GM21786 (cell line): ENCODE measurements around the gene MIS12.

Source experiments
- ATAC-seq: cut with Tn5 transposase; IDR thresholded peaks from one replicate; pipeline ENCODE4 v1.9.1; 2021; ENCODE audit not compliant: unreplicated experiment

MIS12 gene, protein sequence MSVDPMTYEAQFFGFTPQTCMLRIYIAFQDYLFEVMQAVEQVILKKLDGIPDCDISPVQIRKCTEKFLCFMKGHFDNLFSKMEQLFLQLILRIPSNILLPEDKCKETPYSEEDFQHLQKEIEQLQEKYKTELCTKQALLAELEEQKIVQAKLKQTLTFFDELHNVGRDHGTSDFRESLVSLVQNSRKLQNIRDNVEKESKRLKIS

DNA sequence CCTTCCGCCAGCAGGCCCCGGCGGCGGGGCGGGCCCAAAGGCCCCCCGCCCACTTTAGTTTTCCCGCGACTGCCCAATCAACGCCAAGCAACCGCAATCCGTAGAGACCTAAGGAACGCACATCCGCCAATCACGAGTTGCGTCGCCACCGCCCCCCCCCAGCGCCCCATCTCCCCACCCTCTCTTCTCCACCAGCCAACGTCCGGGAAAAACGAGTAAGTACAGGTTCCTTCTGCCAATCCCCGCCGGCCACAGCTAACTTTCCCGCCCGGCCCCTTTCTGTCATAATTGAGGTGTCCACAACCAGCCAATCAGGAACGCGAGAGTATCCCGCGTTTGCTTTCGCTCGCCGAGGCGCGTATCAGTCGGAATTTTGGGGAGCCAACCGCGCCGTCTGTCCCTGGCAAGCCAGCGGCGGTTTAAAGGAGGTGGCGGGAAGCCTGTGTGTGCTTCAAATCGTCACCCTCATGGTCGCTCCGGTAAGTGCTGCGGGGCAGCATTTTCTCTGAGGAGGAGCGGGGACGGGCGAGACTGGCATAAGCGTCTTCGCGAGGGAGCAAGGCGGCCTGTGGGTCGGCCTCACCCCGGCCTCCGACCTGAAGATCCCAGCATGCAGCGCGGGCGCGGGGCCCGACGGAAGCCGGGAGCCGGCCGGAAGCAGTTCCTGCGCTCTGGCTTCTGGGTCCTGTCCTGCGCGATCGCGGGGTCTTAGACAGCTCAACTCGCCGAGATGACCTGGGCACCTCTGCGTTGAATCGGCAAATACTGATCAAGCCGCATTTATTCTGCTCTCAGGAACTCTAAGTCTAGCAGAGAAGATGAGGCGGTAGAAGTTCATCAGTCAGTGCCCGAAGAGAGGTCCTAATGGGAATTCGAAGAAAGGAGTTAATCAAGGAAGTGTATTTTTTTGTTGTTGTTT lies at the start of gene MIS12:
MIS12 (plus strand) TSS at position 361 of the 919 bp plus-strand sequence. CDS start 2,297 bp downstream, outside the sequence.
- ATAC-seq: peak; percentile 86

DNA sequence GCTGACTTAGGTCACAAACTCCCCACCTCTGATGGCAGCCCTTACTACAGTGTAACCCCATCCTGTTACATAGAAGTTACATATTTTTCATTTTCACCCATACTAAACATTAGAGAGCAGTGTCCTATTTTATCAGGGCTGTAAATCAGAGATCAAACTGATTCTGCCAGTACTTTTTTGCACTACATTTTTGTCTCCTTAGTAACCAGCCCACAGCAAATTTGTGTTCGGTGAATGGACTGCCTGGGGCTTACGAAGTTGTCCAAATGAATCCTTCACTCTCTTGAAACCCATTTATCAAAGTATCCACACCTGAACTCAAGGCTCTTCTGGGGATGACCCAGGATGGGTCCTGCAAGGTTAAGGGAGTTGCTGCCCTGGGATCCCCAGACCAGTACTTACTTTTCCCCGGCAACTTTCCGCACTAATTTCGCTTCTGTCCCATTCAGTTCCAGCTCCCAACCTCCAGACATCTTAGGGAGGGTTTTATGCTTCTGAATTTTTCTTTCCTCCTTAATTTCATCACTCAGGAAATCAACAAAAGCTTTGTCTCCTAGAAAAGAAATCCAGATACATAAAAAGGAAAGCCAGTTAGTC lies 48.5 kb upstream of the MIS12 start:
- no peak for ATAC-seq

DNA sequence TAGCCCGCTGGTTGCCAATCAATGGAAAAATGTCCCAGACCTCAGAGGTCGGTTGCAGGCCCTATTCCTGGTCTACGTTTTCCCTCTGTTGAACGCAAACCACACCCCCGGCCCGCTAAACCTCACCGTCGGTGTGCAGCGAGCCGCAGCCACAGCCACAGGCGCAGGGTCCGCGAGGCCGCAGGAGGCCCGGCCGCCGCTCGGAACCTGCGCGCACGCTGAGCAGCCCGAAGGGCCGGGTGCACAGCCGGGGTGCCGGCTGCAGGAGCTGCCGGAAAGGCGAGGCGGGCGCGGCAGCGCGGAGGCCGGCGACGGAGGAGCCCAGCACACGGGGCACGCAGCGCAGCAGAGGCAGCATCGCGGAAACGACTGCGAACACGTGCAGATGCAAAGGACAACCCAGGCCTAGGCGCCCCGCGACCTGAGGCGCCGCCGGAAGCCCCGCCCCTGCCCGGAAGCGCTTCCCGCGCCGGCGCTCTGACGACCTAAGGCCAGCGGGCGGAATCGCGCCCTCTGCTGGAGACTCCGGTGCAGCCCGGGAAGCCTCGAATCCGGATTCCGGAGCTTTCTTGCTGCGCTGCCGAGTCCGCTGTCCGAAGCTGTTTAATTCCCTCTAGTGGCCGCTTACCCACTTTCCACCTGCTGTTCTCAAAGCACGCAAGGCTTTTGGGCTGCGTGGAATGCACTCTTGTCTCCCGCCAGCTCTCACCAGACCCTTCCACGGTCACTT lies 47.5 kb upstream of the MIS12 start, which contains the start of gene C1QBP:
C1QBP (minus strand) TSS at position 440 of the 730 bp plus-strand sequence; CDS start at position 358, 82 bp downstream.
- ATAC-seq: peak; percentile 79

DNA sequence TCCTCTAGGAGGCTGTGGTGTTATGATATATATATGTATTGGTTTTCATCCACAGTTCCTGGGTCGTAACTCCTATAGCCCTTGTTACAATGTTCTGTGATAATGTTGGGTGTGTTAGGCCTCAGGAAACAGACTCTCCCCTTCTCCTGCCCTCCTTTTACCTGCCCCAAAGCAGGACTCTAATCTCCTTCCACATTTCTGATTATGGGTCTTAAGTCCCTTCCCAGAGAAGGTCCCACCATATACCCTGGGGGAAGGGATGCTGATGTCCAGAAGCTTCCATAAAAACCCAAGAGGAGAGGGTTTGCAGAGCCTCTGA lies 47.0 kb upstream of the MIS12 start:
- ATAC-seq: no peak

DNA sequence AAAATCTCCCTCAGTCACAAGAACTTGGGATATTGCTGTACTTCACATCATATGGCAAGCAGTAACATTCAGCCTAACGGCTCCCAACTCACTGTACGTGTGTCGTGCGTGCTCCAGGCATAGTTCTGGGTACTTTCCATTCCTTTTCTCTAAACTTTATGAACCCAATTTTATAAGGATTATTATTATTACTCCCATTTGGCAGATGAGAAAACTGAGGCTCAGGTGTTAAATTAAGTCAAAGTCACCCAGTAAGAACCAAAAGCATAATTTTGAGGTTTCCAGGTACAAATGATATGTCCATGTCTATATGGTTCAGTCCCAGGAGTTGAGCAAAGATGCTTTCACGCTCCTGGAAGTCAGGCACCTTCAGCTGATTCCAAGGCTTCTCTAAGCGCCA lies 42.6 kb upstream of the MIS12 start:
- no peak for ATAC-seq

DNA sequence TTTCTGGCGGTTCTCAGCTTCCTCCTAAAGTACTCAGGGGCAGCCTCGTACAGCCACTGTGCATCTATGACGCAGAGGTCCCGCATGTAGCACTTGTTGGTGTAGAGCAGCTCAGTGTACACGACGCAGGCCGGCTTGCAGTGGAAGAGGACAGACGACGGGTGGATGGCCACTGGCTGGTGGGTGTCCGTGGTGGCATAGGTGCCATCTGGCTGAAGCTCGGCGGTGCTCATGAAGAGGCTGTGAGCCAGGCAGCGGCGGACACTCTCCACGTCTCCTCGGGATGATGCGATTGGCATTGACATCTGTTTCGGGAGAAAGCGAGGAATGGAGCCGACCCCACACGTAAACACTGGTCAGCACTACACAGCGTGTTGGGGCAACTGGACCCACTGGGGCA lies 42.2 kb upstream of the MIS12 start:
- no peak for ATAC-seq

DNA sequence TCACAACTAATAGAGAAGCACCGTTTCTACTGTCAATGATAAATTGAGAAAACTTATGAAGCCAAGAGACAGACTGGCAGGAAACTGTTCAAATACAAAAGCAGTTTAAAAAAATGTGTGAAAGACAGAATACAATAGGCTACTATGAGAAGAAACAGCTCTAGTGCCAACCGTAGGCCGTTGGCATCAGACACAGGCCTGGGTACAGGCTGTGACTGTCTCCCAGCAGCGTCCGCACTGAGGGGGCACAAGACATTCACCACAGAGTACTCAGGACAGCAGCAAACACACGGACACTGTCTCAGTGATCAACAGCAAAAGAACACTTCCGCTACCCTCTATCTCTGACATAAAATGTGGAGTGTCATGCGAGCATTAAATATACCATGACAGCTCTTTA lies 39.6 kb upstream of the MIS12 start:
- ATAC-seq: no peak

DNA sequence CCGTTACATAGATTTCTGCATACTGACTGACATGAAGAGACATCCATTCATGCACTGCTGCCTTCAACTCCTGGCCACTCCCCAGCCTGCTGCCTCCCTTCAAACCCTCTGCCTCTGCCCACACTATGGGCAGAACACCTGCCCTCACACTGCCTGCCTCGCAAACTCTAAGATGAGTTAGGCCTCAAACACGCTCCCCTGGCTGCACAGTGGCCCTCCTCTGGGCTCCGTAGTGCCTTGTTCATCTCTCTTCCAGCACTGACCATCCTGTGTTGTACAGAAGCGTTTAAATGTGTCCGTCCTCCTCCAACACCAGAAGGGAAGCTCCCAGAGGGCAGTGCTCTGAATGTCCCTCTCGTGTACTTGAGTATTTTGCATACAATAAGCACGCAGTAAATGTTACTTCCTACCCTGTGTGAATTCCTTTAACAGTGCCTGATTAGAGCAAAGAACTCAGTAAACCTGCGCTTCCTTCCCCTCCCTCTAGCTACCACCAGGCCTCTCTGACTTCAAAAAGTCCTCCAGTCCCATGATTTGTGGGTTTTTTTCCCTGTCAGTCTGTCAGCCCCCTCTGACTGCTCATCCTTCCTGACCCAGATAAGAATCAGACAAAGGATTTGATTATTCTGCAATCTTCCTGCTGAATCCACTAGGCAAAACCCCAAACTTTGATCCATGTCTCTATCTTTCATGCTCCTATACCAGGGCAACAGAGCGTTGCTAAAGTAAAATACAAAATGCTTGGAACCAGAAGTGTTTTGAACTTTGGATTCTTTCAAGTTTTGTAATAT lies 21.5 kb upstream of the MIS12 start:
- no peak for ATAC-seq

DNA sequence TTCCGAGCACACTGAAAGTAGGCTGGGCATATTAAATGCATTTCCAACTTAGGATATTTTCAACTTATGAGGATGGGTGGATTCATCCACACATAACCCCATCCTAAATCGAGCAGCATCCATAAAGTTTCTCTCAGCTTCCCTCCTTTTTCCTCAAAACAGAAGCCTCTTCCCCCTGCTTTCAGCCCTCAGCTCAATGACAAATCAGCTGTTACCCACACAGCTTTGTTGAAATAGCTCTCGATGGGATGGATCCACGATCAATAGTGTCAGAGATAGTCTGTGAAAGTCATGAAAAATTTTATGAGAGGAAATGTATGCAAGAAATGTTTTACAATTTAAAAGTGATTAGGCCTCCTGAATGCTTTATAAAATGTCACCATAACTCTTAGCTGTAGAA lies 20.1 kb upstream of the MIS12 start:
- ATAC-seq: no peak

DNA sequence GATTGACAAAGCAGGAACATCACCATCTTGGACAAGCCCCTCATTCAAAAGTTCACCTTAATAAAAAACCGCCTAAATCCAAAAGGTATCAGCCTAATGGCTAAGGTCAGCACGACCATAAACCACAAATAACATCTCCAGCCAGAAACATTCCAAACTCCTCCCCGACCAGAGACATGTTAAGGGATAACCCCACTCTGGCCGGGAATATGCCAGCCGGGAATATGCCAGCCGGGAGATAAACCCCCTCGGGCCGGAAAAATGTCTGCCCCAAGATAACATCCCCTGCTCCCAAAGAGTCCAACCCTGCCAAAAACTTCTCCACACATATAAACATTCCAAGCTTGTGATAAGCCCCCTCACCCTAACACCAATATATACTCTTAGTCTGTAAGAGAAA lies 18.9 kb upstream of the MIS12 start:
- ATAC-seq: no peak

DNA sequence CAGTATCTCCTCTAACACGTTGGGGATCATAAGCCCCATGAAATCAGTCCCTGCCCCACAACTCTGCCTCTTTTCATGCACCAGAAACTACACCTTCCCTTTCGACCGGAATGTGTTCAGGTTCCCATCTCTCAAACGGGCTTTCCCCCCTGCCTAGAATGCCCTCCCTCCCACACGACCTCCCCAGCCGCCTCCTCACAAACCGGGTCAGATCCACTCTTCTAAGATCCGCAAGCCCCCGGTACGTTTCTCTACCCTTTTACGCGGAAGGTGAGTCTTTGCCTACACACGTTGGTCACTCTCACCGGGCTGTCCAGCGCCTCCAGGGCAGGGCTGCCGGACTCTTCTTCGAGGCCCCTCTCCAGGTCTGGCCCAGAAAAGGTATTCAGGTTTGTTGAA lies 18.3 kb upstream of the MIS12 start:
- no peak for ATAC-seq

DNA sequence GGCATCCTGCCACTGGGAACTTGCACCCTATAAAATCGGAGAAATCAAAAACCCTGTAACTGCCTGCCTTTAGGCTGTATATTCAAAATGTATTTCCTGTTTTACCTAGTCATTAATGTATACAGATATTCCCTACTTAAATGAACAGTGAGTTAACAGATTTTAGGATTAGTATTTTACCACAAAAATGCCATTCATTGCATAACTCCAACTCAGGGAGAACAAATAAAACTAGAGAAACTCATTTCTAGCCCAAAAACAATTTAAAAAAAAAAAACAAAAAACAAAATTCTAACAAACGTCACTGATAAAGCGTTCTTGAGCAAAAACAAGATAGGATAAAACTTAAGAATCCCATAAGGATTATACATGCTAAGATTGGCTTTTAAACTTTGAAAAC lies 13.9 kb upstream of the MIS12 start:
- ATAC-seq: no peak

DNA sequence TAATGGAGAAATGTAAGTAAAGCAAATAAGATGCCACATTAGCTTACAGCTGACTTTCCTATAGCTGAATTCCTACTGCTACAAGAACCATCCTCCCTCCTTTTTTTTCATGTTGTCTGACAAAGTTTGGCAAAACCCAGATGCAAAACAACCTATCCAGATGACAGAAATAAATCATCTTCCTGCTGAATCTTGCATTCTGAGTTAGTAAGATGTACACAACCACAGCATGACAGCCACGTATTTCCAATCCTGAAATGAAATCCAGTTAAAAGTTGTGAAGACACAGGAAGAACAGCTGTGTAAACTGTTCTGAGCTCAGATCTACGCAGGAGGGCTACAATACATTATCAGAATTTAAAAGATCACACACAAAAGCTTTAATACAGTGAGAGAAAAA lies 12.5 kb upstream of the MIS12 start:
- no peak for ATAC-seq

DNA sequence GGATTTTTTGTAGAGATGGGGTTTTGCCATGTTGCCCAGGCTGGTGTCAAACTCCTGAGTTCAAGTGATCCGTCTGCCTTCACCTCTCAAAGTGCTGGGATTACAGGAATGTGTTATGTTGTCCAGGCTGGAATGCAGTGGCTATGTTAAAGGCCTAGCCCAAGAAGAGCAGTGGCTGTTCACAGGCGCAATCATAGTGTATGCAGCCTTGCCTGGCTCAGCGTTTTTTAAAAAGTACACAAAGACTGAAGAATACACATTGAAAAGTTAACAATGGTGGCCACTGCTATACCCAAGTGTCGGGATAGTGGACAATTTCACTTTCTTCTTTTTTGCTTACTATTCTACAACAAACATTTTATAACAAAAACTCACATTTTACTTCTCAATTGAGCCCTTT lies 7.4 kb upstream of the MIS12 start:
- ATAC-seq: no peak

DNA sequence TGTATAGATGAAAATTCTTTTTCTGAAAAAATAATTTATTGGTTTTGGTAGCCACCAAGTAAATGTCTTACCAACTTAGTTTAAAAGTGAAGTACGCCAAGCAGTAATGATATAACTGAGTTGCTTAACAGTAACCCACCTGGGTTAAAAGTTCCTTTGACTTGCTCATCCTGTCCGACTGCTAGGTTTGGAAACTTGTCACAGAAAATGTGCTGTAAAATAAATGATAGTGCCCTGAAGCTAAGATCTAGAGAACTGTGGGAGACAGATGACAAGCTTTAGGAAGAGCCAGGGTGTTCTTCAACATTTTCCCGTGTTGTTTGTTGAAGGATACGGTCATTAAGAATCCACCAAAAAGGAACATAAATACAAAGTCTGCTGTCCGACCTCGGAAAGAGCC lies 5.4 kb upstream of the MIS12 start:
- no peak for ATAC-seq

DNA sequence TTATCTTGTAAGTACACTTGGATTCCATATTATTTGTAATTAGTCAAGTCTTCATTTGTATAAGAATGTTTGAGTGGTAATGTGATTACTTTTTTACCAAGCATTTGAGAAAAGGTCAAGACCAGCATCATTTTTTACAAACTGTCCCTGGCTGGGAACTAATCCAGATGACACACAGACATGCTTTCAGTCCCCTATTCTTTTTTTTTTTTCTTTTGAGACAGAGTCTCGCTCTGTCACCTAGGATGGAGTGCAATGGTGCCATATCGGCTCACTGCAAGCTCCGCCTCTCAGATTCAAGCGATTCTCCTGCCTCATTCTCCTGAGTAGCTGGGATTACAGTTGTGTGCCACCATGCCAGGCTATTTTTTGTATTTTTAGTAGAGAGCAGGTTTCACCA lies 4.9 kb upstream of the MIS12 start:
- ATAC-seq: no peak

DNA sequence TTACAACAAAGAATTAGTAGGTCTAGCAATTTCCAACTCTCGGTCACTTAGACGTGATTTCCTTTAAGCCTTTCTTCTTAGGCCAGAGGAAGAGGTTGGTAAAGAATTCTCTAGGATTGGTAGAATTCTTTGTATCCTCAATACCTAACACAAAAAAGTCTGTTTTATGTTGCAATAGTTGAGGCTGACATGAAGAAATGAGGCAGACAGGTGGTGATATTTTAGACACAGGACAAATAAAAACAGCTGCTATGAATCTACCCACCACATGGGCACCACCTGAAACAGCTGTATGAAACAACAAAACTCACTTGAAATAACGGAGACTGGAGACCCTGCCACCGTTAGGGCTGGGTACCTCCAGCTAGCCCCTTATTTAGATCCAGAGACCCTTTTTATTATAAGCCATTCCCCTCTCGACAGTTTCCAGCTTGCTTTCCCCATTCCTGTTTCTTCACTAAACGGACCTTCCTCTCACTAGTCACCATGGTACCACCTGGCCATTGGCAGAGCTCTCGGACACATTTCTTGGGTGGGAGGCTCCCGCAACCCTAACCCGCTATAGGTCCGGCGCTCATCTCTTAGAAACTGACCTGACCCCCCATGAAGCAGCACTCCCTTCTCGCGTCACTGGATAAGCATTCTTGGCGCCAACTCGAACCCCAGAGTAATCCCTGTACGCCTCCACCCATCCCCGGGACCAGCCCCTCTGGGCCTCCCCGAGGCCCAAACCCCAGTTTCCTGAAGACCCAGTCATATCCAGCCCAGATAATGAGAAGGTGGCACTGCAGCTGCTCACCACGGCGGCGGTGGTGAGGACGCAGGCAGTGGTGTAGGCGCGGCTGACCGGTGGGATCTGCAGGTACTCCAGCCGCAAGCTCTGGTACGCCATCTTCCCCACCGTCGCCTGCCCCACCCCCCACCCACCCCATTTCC lies 828 bp upstream of the MIS12 start, which contains the start of gene DERL2:
DERL2 (minus strand) TSS at position 909 of the 936 bp plus-strand sequence; CDS start at position 892, 17 bp downstream.
- peak; percentile 17 for ATAC-seq

DNA sequence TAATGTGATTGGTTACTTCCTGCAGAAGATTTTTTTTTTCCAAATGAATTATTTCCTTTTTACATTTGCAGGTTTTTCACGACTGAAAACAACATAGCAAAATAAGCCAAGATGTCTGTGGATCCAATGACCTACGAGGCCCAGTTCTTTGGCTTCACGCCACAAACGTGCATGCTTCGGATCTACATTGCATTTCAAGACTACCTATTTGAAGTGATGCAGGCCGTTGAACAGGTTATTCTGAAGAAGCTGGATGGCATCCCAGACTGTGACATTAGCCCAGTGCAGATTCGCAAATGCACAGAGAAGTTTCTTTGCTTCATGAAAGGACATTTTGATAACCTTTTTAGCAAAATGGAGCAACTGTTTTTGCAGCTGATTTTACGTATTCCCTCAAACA lies 2.4 kb downstream of the MIS12 start:
- ATAC-seq: no peak

DNA sequence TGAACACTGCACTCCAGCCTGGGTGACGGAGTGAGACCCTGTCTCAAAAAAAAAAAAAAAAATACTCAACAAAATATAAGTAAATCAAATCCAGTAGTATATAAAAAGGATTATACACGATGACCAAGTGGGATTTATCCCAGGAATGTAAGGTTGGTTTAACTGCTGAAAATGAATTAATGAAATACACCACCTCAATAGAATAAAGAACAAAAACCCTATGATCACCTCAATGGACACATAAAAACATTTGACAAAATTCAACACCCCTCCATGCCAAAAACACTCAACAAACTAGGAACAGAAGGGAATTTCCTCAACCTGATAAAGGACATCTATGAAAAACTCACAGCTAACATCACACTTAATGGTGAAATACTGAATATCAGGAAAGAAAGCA lies 6.6 kb downstream of the MIS12 start:
- ATAC-seq: no peak
